Osteoblast (primary cell): ENCODE data around the gene AUTS2. TPM values are rescaled to one million over a fixed set of nuclear protein-coding genes. Genes with fewer than 3 reads are reported as not detected.

Experiments
- DNase-seq: peaks from one replicate; pipeline ENCODE4 v3.0.0; 2011; ENCODE audit warnings: low spot score, mixed read lengths; ENCODE audit not compliant: insufficient read length; ENCODE audit errors: missing footprints
- H2AFZ ChIP-seq: 2 replicates; pipeline ENCODE4 v1.6.0; 2011; ENCODE audit warnings: mild to moderate bottlenecking, low read length
- H3K27ac ChIP-seq: 2 replicates; pipeline ENCODE4 v1.5.1; 2011; ENCODE audit warnings: mild to moderate bottlenecking, low read depth, low read length, moderate library complexity
- H3K27me3 ChIP-seq: 2 replicates; pipeline ENCODE4 v1.6.0; 2012; ENCODE audit warnings: mild to moderate bottlenecking, control low read depth, inconsistent platforms, low read length, moderate library complexity; ENCODE audit not compliant: insufficient read depth
- H3K36me3 ChIP-seq: 2 replicates; pipeline ENCODE4 v1.5.1; 2011; ENCODE audit warnings: mild to moderate bottlenecking, low read length, control low read depth, moderate library complexity; ENCODE audit not compliant: insufficient read depth
- H3K4me1 ChIP-seq: 2 replicates; pipeline ENCODE4 v1.5.1; 2011; ENCODE audit warnings: mild to moderate bottlenecking, low read length, control low read depth, moderate library complexity; ENCODE audit not compliant: insufficient read depth
- H3K4me2 ChIP-seq: 2 replicates; pipeline ENCODE4 v1.6.0; 2011; ENCODE audit warnings: mild to moderate bottlenecking, low read length; ENCODE audit not compliant: insufficient read depth
- H3K4me3 ChIP-seq: fragments of 200-600 bp; sonication (generic); 3 replicates; pipeline ENCODE4 v1.5.1; 2012; ENCODE audit warnings: mild to moderate bottlenecking, low read length, inconsistent platforms; ENCODE audit not compliant: insufficient read depth
- H3K79me2 ChIP-seq: 2 replicates; pipeline ENCODE4 v1.6.0; 2012; ENCODE audit warnings: mild to moderate bottlenecking, low read length, control low read depth, inconsistent platforms; ENCODE audit not compliant: insufficient read depth
- H3K9me3 ChIP-seq: 2 replicates; pipeline ENCODE4 v1.5.1; 2011; ENCODE audit warnings: low read depth, low read length, control low read depth
- H4K20me1 ChIP-seq: 2 replicates; pipeline ENCODE4 v1.6.0; 2012; ENCODE audit warnings: mild to moderate bottlenecking, low read length, control low read depth; ENCODE audit not compliant: insufficient read depth
- CTCF ChIP-seq: IDR thresholded peaks from 2 replicates; pipeline ENCODE4 v1.5.1; 2011; ENCODE audit warnings: mild to moderate bottlenecking, low read depth, low read length, moderate library complexity; ENCODE audit errors: extremely low read depth
- total RNA-seq: library from RNA; depleted of rRNA; stranded (reverse); fragments of >200 nt; gene quantifications from 2 replicates; pipeline ENCODE4 v1.2.3, GENCODE V29; 2012

Gene AUTS2
- total RNA-seq, 1 donor, result 15.2 TPM

GRCh38 chr7:70044525-70044924, 446.2 kb downstream of the AUTS2 start:
- H3K36me3 ChIP-seq, result no peaks in the 10 kb centered on the region
- H3K79me2 ChIP-seq, result no peaks in the 10 kb centered on the region
- no peaks in the 10 kb centered on the region for H4K20me1 ChIP-seq
- no peak for DNase-seq
- no peaks in the 10 kb centered on the region for H3K4me1 ChIP-seq
- no peaks in the 10 kb centered on the region for H3K9me3 ChIP-seq
- H3K4me3 ChIP-seq, result no peak overlapping the region
- no peaks in the 10 kb centered on the region for H3K27me3 ChIP-seq
- TF ChIP-seq CTCF, result no peak
- no peak overlapping the region for H3K4me2 ChIP-seq
- no peak overlapping the region for H2AFZ ChIP-seq
- H3K27ac ChIP-seq, result no peak overlapping the region

GRCh38 chr7:70044981-70045380, 446.7 kb downstream of the AUTS2 start:
- no peak overlapping the region for H3K4me2 ChIP-seq
- DNase-seq, result no peak
- no peak overlapping the region for H2AFZ ChIP-seq
- H3K4me1 ChIP-seq, result no peaks in the 10 kb centered on the region
- H3K27ac ChIP-seq, result no peak overlapping the region
- no peaks in the 10 kb centered on the region for H3K36me3 ChIP-seq
- TF ChIP-seq CTCF, result no peak
- no peaks in the 10 kb centered on the region for H3K27me3 ChIP-seq
- H3K4me3 ChIP-seq, result no peak overlapping the region
- H4K20me1 ChIP-seq, result no peaks in the 10 kb centered on the region
- H3K9me3 ChIP-seq, result no peaks in the 10 kb centered on the region
- no peaks in the 10 kb centered on the region for H3K79me2 ChIP-seq

- no peak overlapping the region for H3K27ac ChIP-seq
- no peaks in the 10 kb centered on the region for H3K36me3 ChIP-seq
- no peaks in the 10 kb centered on the region for H3K79me2 ChIP-seq
- H3K9me3 ChIP-seq, result no peaks in the 10 kb centered on the region
- no peak overlapping the region for H3K4me2 ChIP-seq
- no peak for DNase-seq
- H3K27me3 ChIP-seq, result no peaks in the 10 kb centered on the region
- no peak for TF ChIP-seq CTCF
- H3K4me1 ChIP-seq, result peaks cover 4% of the 10 kb centered on the region
- no peak overlapping the region for H2AFZ ChIP-seq
- H3K4me3 ChIP-seq, result no peak overlapping the region
- no peaks in the 10 kb centered on the region for H4K20me1 ChIP-seq
These were observed 449.1 kb downstream of the AUTS2 start for GRCh38 chr7:70047384-70047783.

GRCh38 chr7:70047891-70048448, 449.7 kb downstream of the AUTS2 start:
- no peaks in the 10 kb centered on the region for H3K27me3 ChIP-seq
- peaks cover 9% of the 10 kb centered on the region for H3K4me1 ChIP-seq
- TF ChIP-seq CTCF, result no peak
- no peaks in the 10 kb centered on the region for H4K20me1 ChIP-seq
- H3K4me2 ChIP-seq, result no peak overlapping the region
- no peaks in the 10 kb centered on the region for H3K9me3 ChIP-seq
- H3K27ac ChIP-seq, result no peak overlapping the region
- H3K36me3 ChIP-seq, result no peaks in the 10 kb centered on the region
- H2AFZ ChIP-seq, result no peak overlapping the region
- DNase-seq, result peak; percentile 56
- no peak overlapping the region for H3K4me3 ChIP-seq
- no peaks in the 10 kb centered on the region for H3K79me2 ChIP-seq
